G401.6 (cell line): ENCODE data around the gene DOCK10.

Source experiments
- FAIRE-seq: peaks from 2 replicates; lab custom pipeline; 2012; peaks lifted over from hg19 to GRCh38; lab: Jason Lieb, UNC

DOCK10 gene

GRCh38 chr2:225011585-225011984 lies 30.7 kb downstream of the DOCK10 start:
- FAIRE-seq, result no peak

GRCh38 chr2:225010804-225011203 lies 31.5 kb downstream of the DOCK10 start:
- FAIRE-seq, result no peak

GRCh38 chr2:225009768-225010167 lies 32.5 kb downstream of the DOCK10 start:
- no peak for FAIRE-seq

- FAIRE-seq, result no peak
Observed at GRCh38 chr2:225008935-225009334, 33.3 kb downstream of the DOCK10 start.

GRCh38 chr2:225008179-225008856 lies 34.0 kb downstream of the DOCK10 start:
- FAIRE-seq, result no peak

GRCh38 chr2:225006730-225007129 lies 35.5 kb downstream of the DOCK10 start:
- no peak for FAIRE-seq

- no peak for FAIRE-seq
Observed at GRCh38 chr2:225004597-225004996, 37.7 kb downstream of the DOCK10 start.

GRCh38 chr2:225002656-225003045 lies 39.6 kb downstream of the DOCK10 start:
- FAIRE-seq, result no peak

GRCh38 chr2:225002039-225002655 lies 40.1 kb downstream of the DOCK10 start:
- FAIRE-seq, result no peak

GRCh38 chr2:224999754-225000153 lies 42.5 kb downstream of the DOCK10 start:
- no peak for FAIRE-seq

- FAIRE-seq, result no peak
Observed at GRCh38 chr2:224999321-224999720, 42.9 kb downstream of the DOCK10 start.

- no peak for FAIRE-seq
Observed at GRCh38 chr2:224997802-224998201, 44.5 kb downstream of the DOCK10 start.

- FAIRE-seq, result no peak
Observed at GRCh38 chr2:224995419-224995818, 46.8 kb downstream of the DOCK10 start.

- FAIRE-seq, result no peak
Observed at GRCh38 chr2:224994242-224994823, 47.9 kb downstream of the DOCK10 start.

GRCh38 chr2:224990710-224991109 lies 51.6 kb downstream of the DOCK10 start:
- no peak for FAIRE-seq

- no peak for FAIRE-seq
Observed at GRCh38 chr2:224987733-224988132, 54.5 kb downstream of the DOCK10 start.

GRCh38 chr2:224986477-224986876 lies 55.8 kb downstream of the DOCK10 start:
- FAIRE-seq, result no peak

GRCh38 chr2:224984637-224985036 lies 57.6 kb downstream of the DOCK10 start:
- FAIRE-seq, result no peak

- FAIRE-seq, result no peak
Observed at GRCh38 chr2:224983712-224984554, 58.3 kb downstream of the DOCK10 start.

- FAIRE-seq, result no peak
Observed at GRCh38 chr2:224982910-224983711, 59.2 kb downstream of the DOCK10 start.

- FAIRE-seq, result no peak
Observed at GRCh38 chr2:224982226-224982625, 60.0 kb downstream of the DOCK10 start.
